ENCODE measurements around the gene ARPP21.

DNA sequence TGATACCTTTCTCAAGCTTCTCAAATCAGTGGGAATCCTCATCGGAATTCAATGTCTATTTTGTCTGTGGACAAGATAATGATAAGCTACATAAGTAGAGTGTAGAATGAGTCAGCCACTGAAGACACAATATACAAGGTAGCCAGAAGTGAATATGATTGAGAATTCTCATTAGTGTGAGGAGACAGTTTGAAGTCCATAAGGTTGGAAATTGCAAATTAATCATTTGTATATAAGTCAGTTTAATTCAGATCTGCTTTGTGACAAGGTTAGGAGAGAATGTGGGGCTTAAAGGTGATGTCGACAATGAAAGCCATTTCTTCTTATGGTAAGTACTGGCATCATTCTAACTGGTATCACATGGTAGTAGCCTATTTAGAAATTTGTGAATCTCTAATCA is 4.2 kb downstream of the ARPP21 start:
- TF ChIP-seq, protein P1, sequence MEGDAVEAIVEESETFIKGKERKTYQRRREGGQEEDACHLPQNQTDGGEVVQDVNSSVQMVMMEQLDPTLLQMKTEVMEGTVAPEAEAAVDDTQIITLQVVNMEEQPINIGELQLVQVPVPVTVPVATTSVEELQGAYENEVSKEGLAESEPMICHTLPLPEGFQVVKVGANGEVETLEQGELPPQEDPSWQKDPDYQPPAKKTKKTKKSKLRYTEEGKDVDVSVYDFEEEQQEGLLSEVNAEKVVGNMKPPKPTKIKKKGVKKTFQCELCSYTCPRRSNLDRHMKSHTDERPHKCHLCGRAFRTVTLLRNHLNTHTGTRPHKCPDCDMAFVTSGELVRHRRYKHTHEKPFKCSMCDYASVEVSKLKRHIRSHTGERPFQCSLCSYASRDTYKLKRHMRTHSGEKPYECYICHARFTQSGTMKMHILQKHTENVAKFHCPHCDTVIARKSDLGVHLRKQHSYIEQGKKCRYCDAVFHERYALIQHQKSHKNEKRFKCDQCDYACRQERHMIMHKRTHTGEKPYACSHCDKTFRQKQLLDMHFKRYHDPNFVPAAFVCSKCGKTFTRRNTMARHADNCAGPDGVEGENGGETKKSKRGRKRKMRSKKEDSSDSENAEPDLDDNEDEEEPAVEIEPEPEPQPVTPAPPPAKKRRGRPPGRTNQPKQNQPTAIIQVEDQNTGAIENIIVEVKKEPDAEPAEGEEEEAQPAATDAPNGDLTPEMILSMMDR (conservative IDR thresholded peaks at IDR 0.05), result no peak
- no peak for TF ChIP-seq ZFX (IDR thresholded peaks at IDR 0.05)
